SK-N-SH (cell line): ENCODE data around the gene ELMO1. TPM values are rescaled to one million over a fixed set of nuclear protein-coding genes. Genes with fewer than 3 reads are reported as not detected.

ENCODE experiments used
- CTCF ChIA-PET: fragments of 300-600, 350-600 bp; formaldehyde crosslinking; extraction: SDS; loops from one replicate; lab custom pipeline; 2021; lab: Yijun Ruan, JAX
- POLR2A ChIA-PET: fragments of 350-600 bp; sonication (Branson Sonifier 250); formaldehyde crosslinking; extraction: SDS; loops from one replicate; lab custom pipeline; 2020; ENCODE audit warnings: antibody characterized with exemption, inconsistent platforms; lab: Yijun Ruan, JAX
- DNase-seq: peaks from one replicate; pipeline ENCODE4 v3.0.0; 2012
- H2AFZ ChIP-seq: fragments of 200-600 bp; sonication (generic); 2 replicates; pipeline ENCODE4 v1.8.1; 2016; ENCODE audit warnings: antibody characterized with exemption, mild to moderate bottlenecking, low read depth
- H3F3A ChIP-seq: fragments of 200-600 bp; sonication (generic); replicated peaks from 2 replicates; pipeline ENCODE3; 2016; ENCODE audit warnings: antibody characterized with exemption, mild to moderate bottlenecking; ENCODE audit not compliant: insufficient read depth
- H3K27ac ChIP-seq, 2 experiments: fragments of 200-500 bp in 1 of 2; fragments of 200-600 bp in 1 of 2; sonication (Bioruptor generic) in 1 of 2; sonication (generic), shearing (Covaris generic) in 1 of 2; 2 replicates each; pipeline versions ENCODE4 v1.5.1 to v1.6.1; 2014 to 2016; ENCODE audit warnings: low read depth in 2 of 2, inconsistent platforms in 1 of 2, low read length in 1 of 2, mild to moderate bottlenecking in 1 of 2, mixed read lengths in 1 of 2
- H3K27me3 ChIP-seq: fragments of 200-600 bp; sonication (generic), shearing (Covaris generic); 2 replicates; pipeline ENCODE4 v1.6.1; 2016; ENCODE audit warnings: mixed run types; ENCODE audit not compliant: insufficient read depth
- H3K36me3 ChIP-seq, 2 experiments: fragments of 200-500 bp in 1 of 2; fragments of 200-600 bp in 1 of 2; sonication (Bioruptor generic) in 1 of 2; sonication (generic) in 1 of 2; replicated peaks in 1 of 2; 2 replicates each; pipeline versions ENCODE3 to v1.5.1; 2014 to 2016; ENCODE audit warnings: low read length in 1 of 2, mild to moderate bottlenecking in 1 of 2; ENCODE audit not compliant: insufficient read depth in 2 of 2, control insufficient read depth in 1 of 2
- H3K4me1 ChIP-seq, 2 experiments: fragments of 200-500 bp in 1 of 2; fragments of 200-600 bp in 1 of 2; sonication (Bioruptor generic) in 1 of 2; sonication (generic), shearing (Covaris generic) in 1 of 2; 2 replicates each; pipeline versions ENCODE4 v1.5.1 to v1.6.1; 2014 to 2016; ENCODE audit warnings: low read depth in 1 of 2, low read length in 1 of 2, mixed run types in 1 of 2; ENCODE audit not compliant: insufficient read depth in 2 of 2, control insufficient read depth in 1 of 2
- H3K4me2 ChIP-seq: fragments of 200-600 bp; sonication (generic), shearing (Covaris generic); 2 replicates; pipeline ENCODE4 v1.6.1; 2017; ENCODE audit warnings: mixed run types
- H3K4me3 ChIP-seq, 2 experiments: fragments of 200-500 bp in 1 of 2; fragments of 200-600 bp in 1 of 2; sonication (Bioruptor generic) in 1 of 2; sonication (generic), shearing (Covaris generic) in 1 of 2; 2 replicates each; pipeline versions ENCODE4 v1.5.1 to v1.8.1; 2014 to 2016; ENCODE audit warnings: low read depth in 2 of 2, inconsistent platforms in 1 of 2, low read length in 1 of 2, mild to moderate bottlenecking in 1 of 2, mixed read lengths in 1 of 2, moderate library complexity in 1 of 2
- H3K79me2 ChIP-seq: fragments of 200-600 bp; sonication (generic); 2 replicates; pipeline ENCODE4 v1.8.1; 2017; ENCODE audit warnings: mild to moderate bottlenecking; ENCODE audit not compliant: insufficient read depth
- H3K9ac ChIP-seq: fragments of 200-600 bp; sonication (generic); 2 replicates; pipeline ENCODE4 v1.6.1; 2017; ENCODE audit warnings: mixed run types
- H3K9me2 ChIP-seq: fragments of 200-600 bp; sonication (generic); 2 replicates; pipeline ENCODE4 v1.6.1; 2017; ENCODE audit warnings: mixed run types
- H3K9me3 ChIP-seq: fragments of 200-600 bp; sonication (generic); 2 replicates; pipeline ENCODE4 v1.6.1; 2017; ENCODE audit warnings: mixed run types, mild to moderate bottlenecking, moderate library complexity
- H4K20me1 ChIP-seq: fragments of 200-600 bp; sonication (generic); 2 replicates; pipeline ENCODE4 v1.6.1; 2017; ENCODE audit warnings: mild to moderate bottlenecking, mixed run types; ENCODE audit not compliant: insufficient read depth
- CHD2 ChIP-seq: fragments of 150-350 bp; IDR thresholded peaks from 2 replicates; pipeline ENCODE4 v1.6.1; 2018; ENCODE audit warnings: low read length; ENCODE audit not compliant: partially characterized antibody
- EP300 ChIP-seq, 2 experiments: IDR thresholded peaks; 2 replicates each; pipeline versions ENCODE4 v1.4.0 to v1.6.1; 2012; ENCODE audit warnings: borderline replicate concordance in 1 of 2, low read depth in 1 of 2, low read length in 1 of 2
- GATA2 ChIP-seq: sonication (generic); formaldehyde crosslinking; IDR thresholded peaks from 2 replicates; pipeline ENCODE4 v1.5.0; 2020; ENCODE audit warnings: mild to moderate bottlenecking, missing genetic modification reagents
- JUND ChIP-seq: IDR thresholded peaks from 2 replicates; pipeline ENCODE4 v1.4.0; 2012
- NFIC ChIP-seq: IDR thresholded peaks from 2 replicates; pipeline ENCODE4 v1.4.0; 2012; ENCODE audit warnings: borderline replicate concordance
- POLR2AphosphoS5 ChIP-seq: IDR thresholded peaks from 2 replicates; pipeline ENCODE4 v1.6.1; 2012; ENCODE audit warnings: low read depth, low read length
- SIN3A ChIP-seq: IDR thresholded peaks from 2 replicates; pipeline ENCODE4 v1.6.1; 2012; ENCODE audit warnings: low read depth, mild to moderate bottlenecking, low read length, moderate library complexity, borderline replicate concordance
- WGBS: methylation state at CpG from one replicate; pipeline ENCODE4 v1.1.6; 2017; ENCODE audit warnings: low lambda C conversion rate; 5-methylcytosine and 5-hydroxymethylcytosine counted together
- polyA plus RNA-seq, 3 experiments: library from polyadenylated mRNA; depleted of rRNA; stranded (reverse); fragments of >200 nt; gene quantifications; 2 replicates each; pipeline ENCODE4 v1.2.3, GENCODE V29; 2012
- TF ChIP-seq, protein P1 (sequence below): fragments of 200-600 bp; sonication (generic); IDR thresholded peaks from 2 replicates; pipeline ENCODE4 v1.6.1; 2017; ENCODE audit warnings: antibody characterized with exemption, mild to moderate bottlenecking, moderate library complexity
- TF ChIP-seq, protein P2 (sequence below): fragments of 150-350 bp; IDR thresholded peaks from 2 replicates; pipeline ENCODE4 v1.6.1; 2016; ENCODE audit warnings: mild to moderate bottlenecking, low read depth, low read length

The ELMO1 gene
- polyA plus RNA-seq, 1 of the 3 experiments (the other 2 are of a cell fraction): 0.64 TPM

DNA sequence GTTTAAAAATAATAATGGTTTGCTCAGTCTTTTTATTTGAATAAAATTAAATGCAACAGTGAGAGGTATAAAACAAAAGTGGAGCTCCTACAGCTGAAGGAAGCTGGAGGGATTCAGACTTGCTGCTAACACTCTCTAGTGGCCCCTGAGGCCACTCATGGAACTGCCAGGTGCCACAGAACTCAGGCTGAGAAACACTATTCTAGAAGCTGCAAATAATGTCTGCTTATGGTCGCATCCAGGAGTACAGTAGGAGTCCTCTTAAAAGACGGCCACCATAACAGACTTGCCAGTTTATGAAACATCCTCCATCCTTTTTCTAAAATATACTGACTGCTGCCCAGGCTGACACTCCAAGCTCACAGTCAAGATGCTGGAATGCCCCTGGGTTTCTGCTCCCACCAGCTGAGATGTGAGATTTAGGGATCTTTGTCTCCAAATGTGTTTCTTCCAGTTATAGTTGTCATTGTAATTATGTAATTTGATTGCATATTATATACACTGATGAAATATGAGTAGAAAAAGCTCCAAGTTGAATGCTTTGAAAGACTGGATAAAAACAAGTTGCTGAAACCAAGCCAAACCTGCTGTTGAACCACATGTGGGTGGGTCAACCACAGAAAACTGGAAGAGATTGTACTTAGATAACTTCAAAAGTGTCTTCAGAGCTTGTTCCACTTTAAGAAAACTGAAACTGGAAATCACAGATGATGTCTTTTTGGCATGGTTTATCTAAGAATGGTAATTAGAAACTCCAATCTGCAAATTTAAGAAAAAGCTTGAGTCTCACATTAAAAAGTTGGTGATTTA is 510.7 kb downstream of the ELMO1 start:
- Histone ChIP-seq H3K36me3 (no peaks in the 10 kb centered on the region), H3K27me3 (no peaks in the 10 kb centered on the region), H3K27ac (no peak overlapping the region), H3K4me1 (peaks cover 0 to 14% of the 10 kb centered on the region in 2 experiments; a peak in 1 of 4 replicates), H2AFZ (no peak overlapping the region), H3F3A (no peaks in the 10 kb centered on the region), H3K4me2 (no peak overlapping the region), H3K9ac (no peak overlapping the region), H3K9me2 (no peaks in the 10 kb centered on the region), H3K79me2 (no peaks in the 10 kb centered on the region), H4K20me1 (no peaks in the 10 kb centered on the region), H3K9me3 (no peaks in the 10 kb centered on the region), H3K4me3 (no peak overlapping the region; a peak in 1 of 4 replicates)
- WGBS: 28% methylated on average over 2 of the region's 2 CpGs
- CTCF ChIA-PET: interaction anchor here (0.8 to 1.5 kb wide), 7 partner anchors 8 to 450 kb away, joined by 3 to 5 read pairs (median 3); no protein-coding TSS in a partner anchor
- TF ChIP-seq, protein P1, sequence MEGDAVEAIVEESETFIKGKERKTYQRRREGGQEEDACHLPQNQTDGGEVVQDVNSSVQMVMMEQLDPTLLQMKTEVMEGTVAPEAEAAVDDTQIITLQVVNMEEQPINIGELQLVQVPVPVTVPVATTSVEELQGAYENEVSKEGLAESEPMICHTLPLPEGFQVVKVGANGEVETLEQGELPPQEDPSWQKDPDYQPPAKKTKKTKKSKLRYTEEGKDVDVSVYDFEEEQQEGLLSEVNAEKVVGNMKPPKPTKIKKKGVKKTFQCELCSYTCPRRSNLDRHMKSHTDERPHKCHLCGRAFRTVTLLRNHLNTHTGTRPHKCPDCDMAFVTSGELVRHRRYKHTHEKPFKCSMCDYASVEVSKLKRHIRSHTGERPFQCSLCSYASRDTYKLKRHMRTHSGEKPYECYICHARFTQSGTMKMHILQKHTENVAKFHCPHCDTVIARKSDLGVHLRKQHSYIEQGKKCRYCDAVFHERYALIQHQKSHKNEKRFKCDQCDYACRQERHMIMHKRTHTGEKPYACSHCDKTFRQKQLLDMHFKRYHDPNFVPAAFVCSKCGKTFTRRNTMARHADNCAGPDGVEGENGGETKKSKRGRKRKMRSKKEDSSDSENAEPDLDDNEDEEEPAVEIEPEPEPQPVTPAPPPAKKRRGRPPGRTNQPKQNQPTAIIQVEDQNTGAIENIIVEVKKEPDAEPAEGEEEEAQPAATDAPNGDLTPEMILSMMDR: 0 out of 2 replicates have a peak, but pooled peaks have one; percentile 19
- TF ChIP-seq SIN3A: no peak
- DNase-seq: no peak
- POLR2A ChIA-PET: no interaction called here

DNA sequence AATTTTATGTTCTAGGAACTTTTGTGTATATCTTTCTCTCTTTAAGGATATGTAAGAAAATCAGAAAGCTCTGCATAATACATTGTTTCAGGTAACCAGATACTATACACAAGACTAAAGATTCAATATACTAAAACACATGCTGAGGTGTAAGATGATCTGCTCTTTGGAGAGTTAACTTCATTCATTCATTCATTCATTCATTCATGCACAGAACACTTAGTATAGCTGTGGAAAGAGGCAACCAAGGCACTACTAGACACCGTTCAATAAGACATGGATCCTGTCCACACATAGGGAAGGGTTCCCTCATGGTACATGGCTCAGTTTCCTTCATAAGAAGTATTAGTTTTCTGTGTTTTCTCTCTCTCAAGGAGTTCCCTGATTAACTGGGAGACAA is 516.8 kb downstream of the ELMO1 start:
- H3K36me3 ChIP-seq: peaks cover 0 to 2% of the 10 kb centered on the region in 2 experiments
- WGBS: 18% methylated on average over 1 of the region's 1 CpG
- H4K20me1 ChIP-seq: no peaks in the 10 kb centered on the region
- no peak overlapping the region for H2AFZ ChIP-seq
- POLR2A ChIA-PET: interaction anchor here (1.0 kb wide), 1 partner anchor 27 kb away, joined by 4 read pairs; no protein-coding TSS in a partner anchor
- no peak overlapping the region for H3K27ac ChIP-seq
- CTCF ChIA-PET: interaction anchor here (0.6 to 1.5 kb wide), 2 partner anchors 21 to 250 kb away, joined by 3 to 4 read pairs; no protein-coding TSS in a partner anchor
- no peaks in the 10 kb centered on the region for H3K27me3 ChIP-seq
- peaks cover 0 to 21% of the 10 kb centered on the region in 2 experiments; a peak in 2 of 4 replicates for H3K4me1 ChIP-seq
- H3F3A ChIP-seq: no peaks in the 10 kb centered on the region
- TF ChIP-seq, protein P2, sequence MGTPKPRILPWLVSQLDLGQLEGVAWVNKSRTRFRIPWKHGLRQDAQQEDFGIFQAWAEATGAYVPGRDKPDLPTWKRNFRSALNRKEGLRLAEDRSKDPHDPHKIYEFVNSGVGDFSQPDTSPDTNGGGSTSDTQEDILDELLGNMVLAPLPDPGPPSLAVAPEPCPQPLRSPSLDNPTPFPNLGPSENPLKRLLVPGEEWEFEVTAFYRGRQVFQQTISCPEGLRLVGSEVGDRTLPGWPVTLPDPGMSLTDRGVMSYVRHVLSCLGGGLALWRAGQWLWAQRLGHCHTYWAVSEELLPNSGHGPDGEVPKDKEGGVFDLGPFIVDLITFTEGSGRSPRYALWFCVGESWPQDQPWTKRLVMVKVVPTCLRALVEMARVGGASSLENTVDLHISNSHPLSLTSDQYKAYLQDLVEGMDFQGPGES: no peak
- TF ChIP-seq EP300 (IDR thresholded peaks at IDR 0.05; ENCODE audit: borderline replicate concordance in 1 of 2, low read depth in 1 of 2, low read length in 1 of 2) (no peak), CHD2 (no peak), NFIC (no peak), POLR2AphosphoS5 (no peak), JUND (no peak), GATA2 (CRISPR knock-in tag) (no peak)
- TF ChIP-seq, protein P1: no peak
- no peaks in the 10 kb centered on the region for H3K9me2 ChIP-seq
- H3K9ac ChIP-seq: no peak overlapping the region
- DNase-seq: no peak
- H3K9me3 ChIP-seq: no peaks in the 10 kb centered on the region
- no peaks in the 10 kb centered on the region for H3K79me2 ChIP-seq
- no peak overlapping the region for H3K4me3 ChIP-seq
- H3K4me2 ChIP-seq: no peak overlapping the region
